Measurements from ENCODE around the gene SYT7.

Gene SYT7

GRCh38 chr11:61556621-61557020 lies 24.3 kb downstream of the SYT7 start:
- no peak for DNase-seq (ENCODE audit: extremely low read depth, low read depth)
- no peak for TF ChIP-seq CTCF (IDR thresholded peaks at IDR 0.05; ENCODE audit: low read depth, low read length)

GRCh38 chr11:61555978-61556377 lies 24.9 kb downstream of the SYT7 start:
- no peak for TF ChIP-seq CTCF (IDR thresholded peaks at IDR 0.05; ENCODE audit: low read depth, low read length)
- DNase-seq (ENCODE audit: extremely low read depth, low read depth): no peak

- DNase-seq (ENCODE audit: extremely low read depth, low read depth): no peak
- no peak for TF ChIP-seq CTCF (IDR thresholded peaks at IDR 0.05; ENCODE audit: low read depth, low read length)
These were observed 25.6 kb downstream of the SYT7 start for GRCh38 chr11:61555051-61555969.

GRCh38 chr11:61554172-61554988 lies 26.5 kb downstream of the SYT7 start:
- no peak for DNase-seq (ENCODE audit: extremely low read depth, low read depth)
- no peak for TF ChIP-seq CTCF (IDR thresholded peaks at IDR 0.05; ENCODE audit: low read depth, low read length)

GRCh38 chr11:61553373-61554171 lies 27.3 kb downstream of the SYT7 start:
- DNase-seq (ENCODE audit: extremely low read depth, low read depth): no peak
- no peak for TF ChIP-seq CTCF (IDR thresholded peaks at IDR 0.05; ENCODE audit: low read depth, low read length)

- DNase-seq (ENCODE audit: extremely low read depth, low read depth): no peak
- no peak for TF ChIP-seq CTCF (IDR thresholded peaks at IDR 0.05; ENCODE audit: low read depth, low read length)
These were observed 28.7 kb downstream of the SYT7 start for GRCh38 chr11:61552108-61552635.

Measured in AG09319 (cell line).